GM21367 (cell line): ENCODE data around the gene HES2.
"Not testable (repeated sequence)": the region's sequence is repeated elsewhere in the genome, so short reads cannot be mapped to it uniquely, and the experiment has no call there.

Experiments used
- ATAC-seq: cut with Tn5 transposase; IDR thresholded peaks from one replicate; pipeline ENCODE4 v1.9.1; 2021; ENCODE audit not compliant: unreplicated experiment

The HES2 gene

GRCh38 chr1:6419804-6420453 is at the start of gene HES2:
HES2 (minus strand) TSS chr1:6419919; CDS start chr1:6419820, 99 bp downstream.
- ATAC-seq: no peak

- no peak for ATAC-seq
These were observed 49.2 kb upstream of the HES2 start for GRCh38 chr1:6468729-6469461.

GRCh38 chr1:6467744-6468688 is 48.3 kb upstream of the HES2 start:
- ATAC-seq: no peak

- ATAC-seq: no peak
These were observed 47.5 kb upstream of the HES2 start for GRCh38 chr1:6467224-6467623.

GRCh38 chr1:6466751-6467150 is 47.0 kb upstream of the HES2 start:
- ATAC-seq: no peak

- ATAC-seq: no peak
These were observed 46.3 kb upstream of the HES2 start, which contains the start of gene TNFRSF25 for GRCh38 chr1:6466023-6466422. TNFRSF25 (minus strand) TSS chr1:6466173; CDS start chr1:6466107, 66 bp downstream.

- ATAC-seq: no peak
These were observed 45.8 kb upstream of the HES2 start for GRCh38 chr1:6465461-6466005.

GRCh38 chr1:6464915-6465314 is 45.2 kb upstream of the HES2 start:
- no peak for ATAC-seq

- no peak for ATAC-seq
These were observed 44.8 kb upstream of the HES2 start for GRCh38 chr1:6464514-6464836.

- ATAC-seq: no peak
These were observed 43.3 kb upstream of the HES2 start for GRCh38 chr1:6463120-6463412.

GRCh38 chr1:6462412-6463119 is 42.8 kb upstream of the HES2 start:
- no peak for ATAC-seq

- ATAC-seq: no peak
These were observed 42.1 kb upstream of the HES2 start for GRCh38 chr1:6461538-6462411.

GRCh38 chr1:6461051-6461530 is 41.4 kb upstream of the HES2 start:
- no peak for ATAC-seq

GRCh38 chr1:6460301-6461050 is 40.8 kb upstream of the HES2 start:
- no peak for ATAC-seq

GRCh38 chr1:6459850-6460265 is 40.1 kb upstream of the HES2 start:
- no peak for ATAC-seq

- ATAC-seq: no peak
These were observed 37.2 kb upstream of the HES2 start for GRCh38 chr1:6456800-6457466.

- not testable (repeated sequence) for ATAC-seq
These were observed 36.2 kb upstream of the HES2 start for GRCh38 chr1:6455752-6456520.
